Activated effector memory CD4-positive, alpha-beta T cell treated with Interleukin-2 at 50 U/mL for 16 hours (primary cell): ENCODE data around the gene SKIC8.
"Not testable (repeated sequence)": the region's sequence is repeated elsewhere in the genome, so short reads cannot be mapped to it uniquely, and the experiment has no call there.

ENCODE experiments used
- DNase-seq: peaks from one replicate; pipeline ENCODE4 v3.0.0-alpha.2; 2020

Gene SKIC8

GRCh38 chr15:78249131-78249530 is 50.3 kb downstream of the SKIC8 start:
- no peak for DNase-seq

GRCh38 chr15:78247911-78248310 is 51.5 kb downstream of the SKIC8 start:
- no peak for DNase-seq

- DNase-seq, result not testable (repeated sequence)
These were observed 53.3 kb downstream of the SKIC8 start for GRCh38 chr15:78245976-78246620.

GRCh38 chr15:78245392-78245791 is 54.0 kb downstream of the SKIC8 start:
- not testable (repeated sequence) for DNase-seq

- no peak for DNase-seq
These were observed 54.5 kb downstream of the SKIC8 start for GRCh38 chr15:78244893-78245292.

GRCh38 chr15:78244101-78244500 is 55.3 kb downstream of the SKIC8 start:
- DNase-seq, result no peak

GRCh38 chr15:78243491-78243941 is 55.9 kb downstream of the SKIC8 start:
- no peak for DNase-seq

GRCh38 chr15:78243058-78243457 is 56.4 kb downstream of the SKIC8 start:
- no peak for DNase-seq

GRCh38 chr15:78242128-78242527 is 57.3 kb downstream of the SKIC8 start:
- no peak for DNase-seq

GRCh38 chr15:78241017-78241416 is 58.4 kb downstream of the SKIC8 start:
- DNase-seq, result peak; percentile 71

GRCh38 chr15:78239811-78240210 is 59.6 kb downstream of the SKIC8 start:
- DNase-seq, result no peak

- no peak for DNase-seq
These were observed 62.3 kb downstream of the SKIC8 start for GRCh38 chr15:78237146-78237545.

GRCh38 chr15:78236491-78236890 is 62.9 kb downstream of the SKIC8 start:
- DNase-seq, result no peak

- no peak for DNase-seq
These were observed 64.8 kb downstream of the SKIC8 start, which contains the start of gene ACSBG1 for GRCh38 chr15:78234515-78235040. ACSBG1 (minus strand) TSS chr15:78234565; CDS start chr15:78234501, 64 bp downstream.

- no peak for DNase-seq
These were observed 65.9 kb downstream of the SKIC8 start for GRCh38 chr15:78233496-78233895.
